NCI-H524 treated with DMSO at 0.1 percent for 48 hours (cell line): ENCODE data around the gene LUC7L.
"Not testable (repeated sequence)": the region's sequence is repeated elsewhere in the genome, so short reads cannot be mapped to it uniquely, and the experiment has no call there.

Experiments used
- DNase-seq: peaks from one replicate; lab custom pipeline; 2025; lab: John Stamatoyannopoulos, UW

Gene LUC7L

DNA sequence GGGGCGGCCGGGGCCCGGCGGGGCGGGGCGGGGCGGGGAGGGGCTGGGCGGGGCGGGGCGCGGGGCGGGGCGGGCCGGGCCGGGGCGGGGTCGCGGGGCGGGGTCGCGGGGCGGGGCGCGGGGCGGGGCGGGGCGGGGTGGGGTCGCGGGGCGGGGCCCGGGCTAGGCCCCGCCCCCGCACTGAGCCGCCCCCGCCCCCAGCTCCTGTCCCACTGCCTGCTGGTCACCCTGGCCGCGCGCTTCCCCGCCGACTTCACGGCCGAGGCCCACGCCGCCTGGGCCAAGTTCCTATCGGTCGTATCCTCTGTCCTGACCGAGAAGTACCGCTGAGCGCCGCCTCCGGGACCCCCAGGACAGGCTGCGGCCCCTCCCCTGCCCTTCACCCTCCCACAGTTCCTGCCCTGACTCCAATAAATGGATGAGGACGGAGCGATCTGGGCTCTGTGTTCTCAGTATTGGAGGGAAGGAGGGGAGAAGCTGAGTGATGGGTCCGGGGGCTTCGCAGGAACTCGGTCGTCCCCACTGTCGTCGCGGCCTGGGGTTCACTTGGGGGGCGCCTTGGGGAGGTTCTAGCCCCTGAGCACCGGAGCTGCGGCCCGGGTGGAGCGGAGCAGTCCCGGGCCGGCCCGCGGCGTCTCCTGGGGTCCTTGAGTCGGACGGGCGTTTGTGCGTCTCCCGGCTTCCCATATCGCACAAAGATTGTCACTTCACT is 64.3 kb downstream of the LUC7L start:
- no peak for DNase-seq

DNA sequence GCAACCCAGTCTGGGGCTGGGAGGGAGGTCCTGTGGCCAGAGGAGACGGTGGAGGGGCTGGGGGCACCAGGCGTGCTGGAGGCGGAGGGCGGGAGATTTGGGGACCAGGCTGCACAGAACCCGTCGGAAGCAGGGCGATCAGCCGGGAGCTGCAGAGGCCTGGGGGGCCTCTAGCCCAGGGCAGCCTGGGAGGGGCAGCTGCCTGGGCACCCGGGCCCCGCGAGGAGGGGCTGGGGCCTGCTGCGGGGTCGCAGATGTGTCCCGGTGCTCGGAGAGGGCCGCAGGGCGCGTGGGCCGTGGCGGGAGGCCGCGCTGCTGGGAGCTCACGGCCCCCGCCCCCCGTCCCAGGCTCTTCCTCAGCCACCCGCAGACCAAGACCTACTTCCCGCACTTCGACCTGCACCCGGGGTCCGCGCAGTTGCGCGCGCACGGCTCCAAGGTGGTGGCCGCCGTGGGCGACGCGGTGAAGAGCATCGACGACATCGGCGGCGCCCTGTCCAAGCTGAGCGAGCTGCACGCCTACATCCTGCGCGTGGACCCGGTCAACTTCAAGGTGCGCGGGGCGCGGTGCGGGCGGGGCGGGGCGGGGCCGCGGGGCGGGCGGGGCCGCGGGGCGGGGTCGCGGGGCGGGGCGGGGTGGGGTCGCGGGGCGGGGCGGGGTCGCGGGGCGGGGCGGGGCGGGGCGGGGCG is 65.0 kb downstream of the LUC7L start:
- not testable (repeated sequence) for DNase-seq

- DNase-seq: not testable (repeated sequence)
Measured at GRCh38 chr16:163696-164095, 65.6 kb downstream of the LUC7L start.

- not testable (repeated sequence) for DNase-seq
Measured at GRCh38 chr16:163139-163538, 66.1 kb downstream of the LUC7L start.

DNA sequence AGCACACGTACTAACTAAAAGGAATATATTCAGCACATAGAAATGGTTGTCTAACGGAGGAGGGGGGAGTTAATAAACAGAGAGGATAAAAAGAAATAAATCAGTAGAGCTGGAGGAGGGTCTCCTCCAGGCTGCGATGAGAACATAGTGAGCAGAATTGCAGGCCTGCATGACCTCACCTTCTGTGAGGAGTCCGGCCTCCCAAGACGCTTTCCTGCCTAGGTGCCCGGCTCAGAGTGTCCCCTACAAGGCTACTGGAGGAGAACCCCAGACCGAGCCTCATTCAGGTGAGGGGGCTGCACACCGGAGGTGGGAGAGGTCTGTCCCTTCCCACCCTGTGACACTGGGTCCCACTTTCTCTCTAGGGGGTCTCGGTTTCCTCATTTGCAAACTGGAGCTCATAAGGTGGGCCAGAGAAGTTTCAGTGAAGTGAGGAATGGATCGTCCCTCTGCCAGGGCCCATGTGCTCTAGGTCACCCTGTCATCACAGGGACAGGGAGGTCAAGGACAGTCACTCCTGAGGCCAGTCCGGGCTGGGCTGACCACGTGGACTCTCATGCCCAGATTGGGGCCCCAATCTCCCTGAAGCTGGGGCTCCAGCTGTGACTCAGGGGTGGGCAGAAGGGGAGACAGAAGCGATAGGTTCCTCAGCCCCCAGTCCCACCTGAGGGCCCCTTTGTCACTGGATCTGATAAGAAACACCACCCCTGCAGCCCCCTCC is 66.8 kb downstream of the LUC7L start:
- no peak for DNase-seq

GRCh38 chr16:160691-161190 is 68.5 kb downstream of the LUC7L start:
- no peak for DNase-seq

GRCh38 chr16:160242-160641 is 69.0 kb downstream of the LUC7L start:
- DNase-seq: not testable (repeated sequence)

GRCh38 chr16:159136-159849 is 70.0 kb downstream of the LUC7L start:
- no peak for DNase-seq

- DNase-seq: no peak
Measured at GRCh38 chr16:155031-155398, 74.2 kb downstream of the LUC7L start.

DNA sequence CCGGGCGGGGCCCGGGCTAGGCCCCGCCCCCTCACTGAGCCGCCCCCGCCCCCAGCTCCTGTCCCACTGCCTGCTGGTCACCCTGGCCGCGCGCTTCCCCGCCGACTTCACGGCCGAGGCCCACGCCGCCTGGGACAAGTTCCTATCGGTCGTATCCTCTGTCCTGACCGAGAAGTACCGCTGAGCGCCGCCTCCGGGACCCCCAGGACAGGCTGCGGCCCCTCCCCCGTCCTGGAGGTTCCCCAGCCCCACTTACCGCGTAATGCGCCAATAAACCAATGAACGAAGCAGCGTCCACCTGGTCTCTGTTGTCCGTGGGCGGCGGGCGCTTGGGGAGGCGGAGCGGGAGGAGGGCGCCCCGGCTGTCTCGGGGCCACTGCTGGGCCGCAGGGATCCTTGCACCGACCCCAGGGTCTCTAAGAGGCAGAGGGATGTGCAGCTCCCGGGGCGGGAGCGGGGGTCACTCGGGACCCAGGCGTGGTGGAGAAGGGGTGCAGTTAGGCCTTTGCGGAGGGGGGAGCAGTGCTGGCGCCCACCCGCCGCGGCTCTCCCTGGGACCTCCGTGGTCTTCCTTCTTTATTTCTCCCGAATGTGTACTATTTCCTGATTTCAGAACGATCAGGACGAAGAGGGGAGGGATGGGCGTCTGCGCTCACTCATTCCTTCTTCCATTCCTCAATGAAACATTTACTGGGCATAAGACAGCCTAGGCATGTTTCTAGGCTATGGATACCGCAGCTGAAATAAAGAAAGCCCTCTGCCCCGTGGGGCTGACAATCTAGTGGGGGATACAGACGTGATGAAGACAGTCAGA is 74.8 kb downstream of the LUC7L start:
- peak; percentile 23 for DNase-seq

DNA sequence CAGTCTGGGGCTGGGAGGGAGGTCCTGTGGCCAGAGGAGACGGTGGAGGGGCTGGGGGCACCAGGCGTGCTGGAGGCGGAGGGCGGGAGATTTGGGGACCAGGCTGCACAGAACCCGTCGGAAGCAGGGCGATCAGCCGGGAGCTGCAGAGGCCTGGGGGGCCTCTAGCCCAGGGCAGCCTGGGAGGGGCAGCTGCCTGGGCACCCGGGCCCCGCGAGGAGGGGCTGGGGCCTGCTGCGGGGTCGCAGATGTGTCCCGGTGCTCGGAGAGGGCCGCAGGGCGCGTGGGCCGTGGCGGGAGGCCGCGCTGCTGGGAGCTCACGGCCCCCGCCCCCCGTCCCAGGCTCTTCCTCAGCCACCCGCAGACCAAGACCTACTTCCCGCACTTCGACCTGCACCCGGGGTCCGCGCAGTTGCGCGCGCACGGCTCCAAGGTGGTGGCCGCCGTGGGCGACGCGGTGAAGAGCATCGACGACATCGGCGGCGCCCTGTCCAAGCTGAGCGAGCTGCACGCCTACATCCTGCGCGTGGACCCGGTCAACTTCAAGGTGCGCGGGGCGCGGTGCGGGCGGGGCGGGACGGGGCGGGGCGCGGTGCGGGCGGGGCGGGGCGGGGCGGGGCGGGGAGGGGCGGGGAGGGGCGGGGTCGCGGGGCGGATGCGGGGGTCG is 75.6 kb downstream of the LUC7L start:
- not testable (repeated sequence) for DNase-seq

- not testable (repeated sequence) for DNase-seq
Measured at GRCh38 chr16:153129-153521, 76.1 kb downstream of the LUC7L start.

- DNase-seq: no peak
Measured at GRCh38 chr16:152141-153128, 76.8 kb downstream of the LUC7L start, which contains the start of gene HBZ. TSS of gene HBZ (plus strand) at chr16:152644. CDS start at chr16:152910, 266 bp downstream.

- no peak for DNase-seq
Measured at GRCh38 chr16:149024-149660, 80.1 kb downstream of the LUC7L start.

DNA sequence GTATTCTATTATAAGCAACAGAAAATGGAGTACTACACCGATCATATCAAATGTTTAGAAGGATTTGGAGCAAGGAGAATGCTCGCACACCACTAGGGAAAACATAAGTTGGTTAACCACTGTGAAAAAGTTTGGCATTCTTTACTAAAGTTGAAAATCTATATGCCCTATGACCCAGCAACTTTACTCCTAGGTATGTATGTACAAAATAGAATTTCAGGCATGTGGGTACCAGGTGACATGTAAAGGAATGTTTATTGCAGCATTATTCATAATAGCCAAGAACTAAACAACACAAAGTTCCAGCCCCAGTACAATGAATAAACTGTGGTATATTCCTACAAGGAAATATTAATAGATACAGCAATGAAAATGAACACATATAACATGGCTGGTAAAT is 82.6 kb downstream of the LUC7L start:
- DNase-seq: no peak

DNA sequence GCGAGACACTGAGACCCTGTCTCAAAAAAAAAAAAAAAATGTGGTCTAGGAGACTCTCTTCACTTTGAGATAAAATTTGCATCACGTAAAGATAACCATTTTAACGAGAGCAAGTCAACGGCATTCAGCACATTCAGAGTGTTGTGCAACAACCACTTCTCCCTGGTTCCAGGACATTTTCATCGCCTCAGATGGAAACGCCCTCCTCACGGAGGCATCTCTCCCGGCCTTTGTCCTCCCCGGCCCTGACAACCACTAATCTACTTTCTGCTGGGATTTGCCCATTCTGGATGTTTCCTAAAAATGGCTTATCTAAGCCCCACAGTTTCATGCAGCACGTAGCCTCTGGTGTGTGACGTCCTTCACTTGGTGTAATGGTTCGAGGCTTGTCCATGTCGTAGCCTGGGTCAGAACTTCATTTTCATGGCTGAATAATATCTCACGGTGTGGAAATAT is 84.4 kb downstream of the LUC7L start:
- no peak for DNase-seq

DNA sequence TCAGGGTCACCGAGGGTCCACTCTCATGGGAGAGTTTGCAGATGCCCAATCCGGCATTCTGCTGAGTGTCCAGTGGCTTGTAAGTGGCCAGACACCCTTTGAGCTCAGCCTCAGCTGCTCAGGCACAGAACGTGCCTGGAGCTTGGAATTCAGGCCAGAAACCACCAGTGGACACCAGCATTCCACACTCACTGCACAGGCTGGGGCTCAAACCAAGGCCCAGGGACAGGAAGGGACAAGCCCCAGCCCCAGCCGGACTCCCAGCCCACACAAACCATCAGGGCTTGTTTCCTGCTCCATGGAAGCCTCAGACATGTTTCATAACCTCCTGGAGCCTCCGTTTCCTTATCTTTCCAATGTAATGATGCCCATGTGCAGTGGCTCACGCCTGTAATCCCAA is 85.8 kb downstream of the LUC7L start:
- DNase-seq: no peak

GRCh38 chr16:143047-143446 is 86.2 kb downstream of the LUC7L start:
- DNase-seq: no peak
